Frontal cortex (tissue), 1 donor: Measurements from ENCODE around the gene POLH. TPM values are rescaled to one million over a fixed set of nuclear protein-coding genes. Genes with fewer than 3 reads are reported as not detected.

Source experiments
- small RNA-seq: library from RNA; depleted of rRNA; stranded (forward); fragments of <200 nt; gene quantifications from one replicate; pipeline ENCODE3, GENCODE V24; 2014
- total RNA-seq: library from RNA; depleted of rRNA; stranded (reverse); fragments of >200 nt; gene quantifications from one replicate; pipeline ENCODE4 v1.2.3, GENCODE V29; 2014

The POLH gene
- total RNA-seq, 1 donor from 2014 or later, result 10.2 TPM

Small RNAs within 50 kb of the gene (small RNA-seq; reads per million reads assigned to genes)
- not detected for gene RF00426

Other genes with a start within 250 kb of the POLH start
- gene ZNF318, start 206.5 kb upstream of the POLH start, total RNA-seq, result 9.8 TPM
- 17.9 TPM for gene ABCC10, start 148.6 kb upstream of the POLH start, total RNA-seq
- gene DLK2, start 120.6 kb upstream of the POLH start, total RNA-seq, result 8.6 TPM
- 2.9 TPM for gene TJAP1, start 98.6 kb upstream of the POLH start, total RNA-seq
- 2.9 TPM for gene LRRC73, start 65.8 kb upstream of the POLH start, total RNA-seq
- gene YIPF3, start 59.3 kb upstream of the POLH start, total RNA-seq, result 68.5 TPM
- 27.7 TPM for gene POLR1C, start 59.1 kb upstream of the POLH start, total RNA-seq
- 55.0 TPM for gene XPO5, start 147 bp upstream of the POLH start, total RNA-seq
- gene GTPBP2, start 53.1 kb downstream of the POLH start, total RNA-seq, result 32.6 TPM
- gene MAD2L1BP, start 59.7 kb downstream of the POLH start, total RNA-seq, result 25.3 TPM
- gene RSPH9, start 68.9 kb downstream of the POLH start, total RNA-seq, result 6.1 TPM
- 16.3 TPM for gene MRPS18A, start 111.6 kb downstream of the POLH start, total RNA-seq
- gene VEGFA, start 194.0 kb downstream of the POLH start, total RNA-seq, result 15.5 TPM